Adrenal gland (tissue), 12 donors: Measurements from ENCODE around the gene PHTF1. TPM values are rescaled to one million over a fixed set of nuclear protein-coding genes. Genes with fewer than 3 reads are reported as not detected.

ENCODE experiments used
- DNase-seq, 7 donors: peaks; one replicate each; pipeline ENCODE4 v3.0.0-alpha.2; 2019 to 2020
- H3K27ac ChIP-seq, 5 donors: fragments of 200-600 bp; sonication (generic) in 4 of 5; 1 replicate in 3 of 5; 2 replicates in 2 of 5; pipeline versions ENCODE4 v1.5.1 to v1.8.0; 2016 to 2020; ENCODE audit warnings: mild to moderate bottlenecking in 1 of 5
- H3K27me3 ChIP-seq: fragments of 200-600 bp; 2 replicates; pipeline ENCODE4 v1.8.0; 2021
- H3K36me3 ChIP-seq, 2 donors: fragments of 200-600 bp; replicated peaks in 1 of 2; 1 replicate in 1 of 2; 2 replicates in 1 of 2; pipeline versions ENCODE4 v1.5.1 to v1.8.0; 2018 to 2022
- H3K4me1 ChIP-seq, 2 donors: fragments of 200-600 bp; replicated peaks in 1 of 2; 1 replicate in 1 of 2; 2 replicates in 1 of 2; pipeline versions ENCODE4 v1.5.1 to v1.8.0; 2018 to 2021
- H3K4me3 ChIP-seq, 4 donors: fragments of 200-600 bp; sonication (generic) in 3 of 4; one replicate each; pipeline ENCODE4 v1.5.1; 2016 to 2018
- H3K9me3 ChIP-seq, 3 donors: fragments of 200-600 bp; sonication (generic) in 1 of 3; replicated peaks in 1 of 3; 1 replicate in 2 of 3; 2 replicates in 1 of 3; pipeline versions ENCODE4 v1.5.1 to v1.8.0; 2016 to 2021
- CTCF ChIP-seq, 6 experiments: fragments of 450-650 bp in 4 of 6; fragments of 200-600 bp in 2 of 6; sonication (generic) in 1 of 6; IDR thresholded peaks; 1 replicate in 5 of 6; 2 replicates in 1 of 6; pipeline versions ENCODE4 v1.5.1 to v1.8.0; 2016 to 2021; ENCODE audit warnings: antibody characterized with exemption in 6 of 6, mild to moderate bottlenecking in 2 of 6, moderate library complexity in 1 of 6
- POLR2A ChIP-seq, 2 donors: fragments of 450-650 bp; IDR thresholded peaks; one replicate each; pipeline ENCODE4 v1.6.1; 2017; ENCODE audit warnings: antibody characterized with exemption in 2 of 2, mild to moderate bottlenecking in 2 of 2, moderate library complexity in 1 of 2
- WGBS, 4 donors: extraction: QIAGEN DNeasy Blood & Tissue Kit in 2 of 4; methylation state at CpG; one replicate each; pipeline versions ENCODE4 v1.1.5 to v1.1.7; 2013 to 2017; 5-methylcytosine and 5-hydroxymethylcytosine counted together
- intact Hi-C, 2 donors: fragments of 100-400 bp; cut with DNase I; formaldehyde crosslinking; loops; one replicate each; pipeline versions ENCODE4 v1.14.1 to v1.15.0; 2022 to 2023
- polyA plus RNA-seq, 3 donors: library from polyadenylated mRNA; stranded (reverse); fragments of 200-250 nt in 2 of 3; fragments of 350-450 nt in 1 of 3; fragmentation: Illumina TruSeq in 1 of 3; extraction: RNeasy Lipid Tissue Mini Kit (QIAGEN cat#74804) in 1 of 3; gene quantifications; one replicate each; pipeline ENCODE4 v1.2.3, GENCODE V29; 2013 to 2014
- total RNA-seq, 9 donors: library from RNA; depleted of rRNA in 4 of 9; stranded (reverse); fragments of >200 nt in 4 of 9; fragments of 120-200 nt in 1 of 9; fragmentation: NEBNext Ultra II Directional in 1 of 9; extraction: Animal tissue kit (Norgen Biotek cat#: 25700) in 1 of 9; gene quantifications; one replicate each; pipeline versions ENCODE4 v1.1.0 to v1.2.4, GENCODE V29; 2013 to 2023
- donor health status: healthy with polysubstance abuse.
- donor health status: Bipolar disorder and iron deficiency.
- donor health status: DM: yes; HTN: yes; CAD: no.
- donor health status: DM: no; HTN: no; CAD: no.
- donor health status: DM: no; HTN: no; CAD: no.
- donor health status: DM: yes; HTN: yes; CAD: no.

Gene PHTF1
- total and polyA plus RNA-seq, 12 donors = 9.7 to 37.9 (median 20.2) TPM

DNA sequence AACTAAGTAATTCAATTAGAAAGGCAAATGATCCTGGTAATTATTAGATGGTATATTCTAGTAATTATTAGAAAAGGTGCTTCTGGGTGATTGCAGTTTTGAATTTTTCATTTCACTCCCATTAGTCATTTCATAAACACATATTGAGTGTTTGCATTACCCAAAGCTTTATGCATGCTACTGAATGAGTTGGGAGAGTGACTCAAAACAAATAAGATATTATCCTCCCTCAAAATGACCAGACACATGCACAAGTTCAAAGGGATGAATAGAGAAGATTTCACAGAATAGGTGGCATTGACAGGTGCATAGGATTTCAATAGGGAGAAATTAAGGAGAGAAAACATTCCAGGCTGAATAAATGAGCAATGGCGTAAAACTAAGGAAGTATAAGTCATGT lies 84.7 kb downstream of the PHTF1 start:
- no peak for TF ChIP-seq CTCF (IDR thresholded peaks at IDR 0.05)
- H3K4me3 ChIP-seq = no peak overlapping the region
- no peak overlapping the region for H3K27ac ChIP-seq
- intact Hi-C loops = loop anchor here (5.0 to 10.0 kb wide), 2 partner anchors 282 to 530 kb away; partner anchors contain the start of gene MAGI3 (in 1 of the 2)
- WGBS, 4 donors = 84 to 91% (median 87%) methylated on average over 1 of the region's 1 CpG
- no peaks in the 10 kb centered on the region for H3K9me3 ChIP-seq
- H3K36me3 ChIP-seq = no peaks in the 10 kb centered on the region
- DNase-seq = no peak
- peaks cover 6 to 13% of the 10 kb centered on the region in 2 donors for H3K4me1 ChIP-seq
- no peaks in the 10 kb centered on the region for H3K27me3 ChIP-seq

DNA sequence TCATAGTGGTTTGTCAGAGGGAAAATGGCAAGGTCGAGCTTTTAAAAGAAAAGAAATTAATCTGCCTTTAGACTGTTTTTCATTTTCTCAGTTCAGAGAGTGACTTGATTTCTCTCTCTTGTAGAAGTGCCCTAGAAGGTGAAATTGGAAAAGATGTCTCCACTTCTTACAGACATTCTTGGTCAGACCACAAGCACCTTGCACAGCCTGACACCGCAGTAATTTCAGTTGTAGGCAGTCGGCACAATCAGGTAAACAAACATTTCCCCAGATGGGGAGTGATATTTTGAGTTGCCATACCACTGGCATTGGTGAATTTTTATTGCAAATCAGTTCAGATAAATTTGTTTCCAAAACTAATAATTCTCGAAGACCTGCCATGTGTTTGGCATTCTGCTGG lies 86.8 kb downstream of the PHTF1 start:
- Histone ChIP-seq H3K4me1 (peaks cover 3 to 7% of the 10 kb centered on the region in 2 donors), H3K27me3 (no peaks in the 10 kb centered on the region), H3K36me3 (no peaks in the 10 kb centered on the region), H3K9me3 (no peaks in the 10 kb centered on the region), H3K4me3 (no peak overlapping the region), H3K27ac (no peak overlapping the region)
- WGBS, 4 donors = 89 to 92% (median 91%) methylated on average over 4 of the region's 4 CpGs
- TF ChIP-seq POLR2A (IDR thresholded peaks at IDR 0.05) (no peak), CTCF (IDR thresholded peaks at IDR 0.05) (no peak)
- no peak for DNase-seq
- intact Hi-C loops = loop anchor here (5.0 to 10.0 kb wide), 2 partner anchors 280 to 528 kb away; partner anchors contain the start of gene MAGI3 (in 1 of the 2)

DNA sequence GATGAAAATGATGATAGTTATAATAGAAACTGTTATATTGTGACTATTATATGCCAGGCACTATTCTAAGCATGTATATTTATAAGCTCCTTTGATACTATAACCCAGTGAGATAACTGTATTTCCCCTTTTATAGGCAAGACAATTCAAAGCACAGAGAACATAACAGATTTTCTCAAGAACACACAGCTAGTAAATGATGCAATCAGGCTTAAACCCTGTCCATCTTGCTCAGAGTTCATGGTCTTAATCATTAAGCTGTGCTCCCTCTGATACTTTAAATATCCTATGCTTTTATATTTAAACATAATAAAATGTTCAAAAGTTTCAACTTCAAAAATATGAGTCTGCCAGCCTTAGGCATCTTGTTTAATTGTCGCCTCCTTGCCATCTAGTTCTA lies 88.6 kb downstream of the PHTF1 start:
- H3K4me3 ChIP-seq = no peak overlapping the region
- no peak for DNase-seq
- H3K27ac ChIP-seq = no peak overlapping the region
- H3K9me3 ChIP-seq = no peaks in the 10 kb centered on the region
- no peaks in the 10 kb centered on the region for H3K27me3 ChIP-seq
- no peaks in the 10 kb centered on the region for H3K36me3 ChIP-seq
- intact Hi-C loops = loop anchor here (5.0 to 10.0 kb wide), 2 partner anchors 278 to 526 kb away; partner anchors contain the start of gene MAGI3 (in 1 of the 2)
- no peaks in the 10 kb centered on the region for H3K4me1 ChIP-seq
- TF ChIP-seq CTCF (IDR thresholded peaks at IDR 0.05) = no peak
- WGBS, 4 donors = 91 to 99% (median 97%) methylated on average over 1 of the region's 1 CpG

DNA sequence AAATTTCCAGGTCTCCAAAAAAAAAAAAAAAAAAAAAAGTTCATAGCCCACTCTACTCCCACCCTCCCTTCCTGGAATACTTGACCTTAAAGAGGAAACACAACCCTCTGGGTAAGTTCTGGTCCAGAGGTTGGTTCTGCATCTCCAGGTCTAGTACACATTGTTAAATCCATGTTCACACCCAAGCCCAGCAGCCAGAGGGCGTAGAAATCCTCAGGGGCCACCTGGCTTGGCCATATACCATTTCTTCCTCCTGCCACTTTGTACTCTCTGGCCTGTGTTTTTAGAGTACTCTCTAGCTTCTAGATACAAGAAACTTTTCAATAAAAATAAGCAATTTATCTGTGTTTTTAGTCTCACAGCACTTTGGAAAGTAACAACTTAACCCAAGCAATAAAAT lies 89.3 kb downstream of the PHTF1 start:
- intact Hi-C loops = loop anchor here (5.0 to 10.0 kb wide), 2 partner anchors 278 to 525 kb away; partner anchors contain the start of gene MAGI3 (in 1 of the 2)
- WGBS, 4 donors = 91 to 96% (median 94%) methylated on average over 1 of the region's 1 CpG
- Histone ChIP-seq H3K9me3 (no peaks in the 10 kb centered on the region), H3K36me3 (no peaks in the 10 kb centered on the region), H3K4me1 (no peaks in the 10 kb centered on the region), H3K4me3 (no peak overlapping the region), H3K27ac (no peak overlapping the region), H3K27me3 (no peaks in the 10 kb centered on the region)
- TF ChIP-seq CTCF (IDR thresholded peaks at IDR 0.05) = no peak
- no peak for TF ChIP-seq POLR2A (IDR thresholded peaks at IDR 0.05)
- no peak for DNase-seq
